ENCODE results near the gene HEATR3. TPM values are rescaled to one million over a fixed set of nuclear protein-coding genes. Genes with fewer than 3 reads are reported as not detected.

HEATR3 gene
- total RNA-seq, 1 donor from 2014 or later, result 16.7 TPM

GRCh38 chr16:50102051-50102746 lies 36.4 kb downstream of the HEATR3 start:
- H3K4me3 Mint-ChIP-seq, result no peak overlapping the region
- H3K27me3 Mint-ChIP-seq, result no peaks in the 10 kb centered on the region
- no peak overlapping the region for H3K27ac Mint-ChIP-seq
- H3K9me3 Mint-ChIP-seq, result no peaks in the 10 kb centered on the region
- no peaks in the 10 kb centered on the region for H3K4me1 Mint-ChIP-seq (ENCODE audit: unreplicated experiment)
- TF ChIP-seq CTCF (conservative IDR thresholded peaks at IDR 0.05), result no peak
- peaks cover 18% of the 10 kb centered on the region for H3K36me3 Mint-ChIP-seq
- DNase-seq (ENCODE audit: extremely low spot score, unreplicated experiment), result no peak

- Mint-ChIP-seq H3K9me3 (no peaks in the 10 kb centered on the region), H3K36me3 (peaks cover 18% of the 10 kb centered on the region), H3K27me3 (no peaks in the 10 kb centered on the region), H3K4me3 (no peak overlapping the region), H3K4me1 (ENCODE audit: unreplicated experiment) (no peaks in the 10 kb centered on the region), H3K27ac (no peak overlapping the region)
- no peak for TF ChIP-seq CTCF (conservative IDR thresholded peaks at IDR 0.05)
- no peak for DNase-seq (ENCODE audit: extremely low spot score, unreplicated experiment)
Measured at GRCh38 chr16:50103764-50104163, 38.0 kb downstream of the HEATR3 start.

GRCh38 chr16:50114357-50115129 lies 48.8 kb downstream of the HEATR3 start:
- Mint-ChIP-seq H3K9me3 (no peaks in the 10 kb centered on the region), H3K4me3 (no peak overlapping the region), H3K36me3 (no peaks in the 10 kb centered on the region), H3K27ac (peak overlapping the region; percentile 57), H3K27me3 (no peaks in the 10 kb centered on the region), H3K4me1 (ENCODE audit: unreplicated experiment) (no peaks in the 10 kb centered on the region)
- no peak for DNase-seq (ENCODE audit: extremely low spot score, unreplicated experiment)
- TF ChIP-seq CTCF (conservative IDR thresholded peaks at IDR 0.05), result no peak

- no peak for TF ChIP-seq CTCF (conservative IDR thresholded peaks at IDR 0.05)
- peaks cover 3% of the 10 kb centered on the region for H3K9me3 Mint-ChIP-seq
- no peaks in the 10 kb centered on the region for H3K36me3 Mint-ChIP-seq
- H3K4me1 Mint-ChIP-seq (ENCODE audit: unreplicated experiment), result no peaks in the 10 kb centered on the region
- no peak overlapping the region for H3K4me3 Mint-ChIP-seq
- no peak overlapping the region for H3K27ac Mint-ChIP-seq
- H3K27me3 Mint-ChIP-seq, result no peaks in the 10 kb centered on the region
- no peak for DNase-seq (ENCODE audit: extremely low spot score, unreplicated experiment)
Measured at GRCh38 chr16:50120711-50121110, 54.9 kb downstream of the HEATR3 start.

- no peaks in the 10 kb centered on the region for H3K36me3 Mint-ChIP-seq
- H3K9me3 Mint-ChIP-seq, result peaks cover 3% of the 10 kb centered on the region
- H3K27ac Mint-ChIP-seq, result no peak overlapping the region
- TF ChIP-seq CTCF (conservative IDR thresholded peaks at IDR 0.05), result no peak
- no peak overlapping the region for H3K4me3 Mint-ChIP-seq
- no peaks in the 10 kb centered on the region for H3K27me3 Mint-ChIP-seq
- H3K4me1 Mint-ChIP-seq (ENCODE audit: unreplicated experiment), result no peaks in the 10 kb centered on the region
- no peak for DNase-seq (ENCODE audit: extremely low spot score, unreplicated experiment)
Measured at GRCh38 chr16:50121278-50121677, 55.5 kb downstream of the HEATR3 start.
